ACC112 (cell line): ENCODE results near the gene NAALADL2.

Experiments used
- H2AFZ ChIP-seq: fragments of 200-600 bp; sonication (generic); one replicate; pipeline ENCODE4 v1.6.0; 2017; ENCODE audit warnings: antibody characterized with exemption, low read length; ENCODE audit not compliant: unreplicated experiment
- H3K27ac ChIP-seq: fragments of 200-600 bp; sonication (generic); 2 replicates; pipeline ENCODE4 v1.5.1; 2014; ENCODE audit warnings: low read depth, mild to moderate bottlenecking, antibody characterized with exemption, low read length, moderate library complexity
- H3K27me3 ChIP-seq: fragments of 200-600 bp; sonication (generic); 2 replicates; pipeline ENCODE4 v1.6.1; 2014; ENCODE audit warnings: mild to moderate bottlenecking, antibody characterized with exemption, low read length, moderate library complexity, mixed read lengths; ENCODE audit not compliant: insufficient read depth
- H3K36me3 ChIP-seq: fragments of 200-600 bp; sonication (generic); 2 replicates; pipeline ENCODE4 v1.6.1; 2016; ENCODE audit warnings: mild to moderate bottlenecking, antibody characterized with exemption, low read length, moderate library complexity, mixed read lengths; ENCODE audit not compliant: insufficient read depth
- H3K4me1 ChIP-seq: fragments of 200-600 bp; sonication (generic); one replicate; pipeline ENCODE4 v1.6.1; 2016; ENCODE audit warnings: low read length, mixed read lengths; ENCODE audit not compliant: insufficient read depth, unreplicated experiment, control insufficient read depth
- H3K4me3 ChIP-seq: fragments of 200-600 bp; sonication (generic); 2 replicates; pipeline ENCODE4 v1.5.1; 2014; ENCODE audit warnings: mild to moderate bottlenecking, low read depth, low read length
- H3K79me2 ChIP-seq: fragments of 200-600 bp; sonication (generic); one replicate; pipeline ENCODE4 v1.6.0; 2016; ENCODE audit warnings: low read length; ENCODE audit not compliant: control insufficient read depth, unreplicated experiment, insufficient read depth

The NAALADL2 gene

DNA sequence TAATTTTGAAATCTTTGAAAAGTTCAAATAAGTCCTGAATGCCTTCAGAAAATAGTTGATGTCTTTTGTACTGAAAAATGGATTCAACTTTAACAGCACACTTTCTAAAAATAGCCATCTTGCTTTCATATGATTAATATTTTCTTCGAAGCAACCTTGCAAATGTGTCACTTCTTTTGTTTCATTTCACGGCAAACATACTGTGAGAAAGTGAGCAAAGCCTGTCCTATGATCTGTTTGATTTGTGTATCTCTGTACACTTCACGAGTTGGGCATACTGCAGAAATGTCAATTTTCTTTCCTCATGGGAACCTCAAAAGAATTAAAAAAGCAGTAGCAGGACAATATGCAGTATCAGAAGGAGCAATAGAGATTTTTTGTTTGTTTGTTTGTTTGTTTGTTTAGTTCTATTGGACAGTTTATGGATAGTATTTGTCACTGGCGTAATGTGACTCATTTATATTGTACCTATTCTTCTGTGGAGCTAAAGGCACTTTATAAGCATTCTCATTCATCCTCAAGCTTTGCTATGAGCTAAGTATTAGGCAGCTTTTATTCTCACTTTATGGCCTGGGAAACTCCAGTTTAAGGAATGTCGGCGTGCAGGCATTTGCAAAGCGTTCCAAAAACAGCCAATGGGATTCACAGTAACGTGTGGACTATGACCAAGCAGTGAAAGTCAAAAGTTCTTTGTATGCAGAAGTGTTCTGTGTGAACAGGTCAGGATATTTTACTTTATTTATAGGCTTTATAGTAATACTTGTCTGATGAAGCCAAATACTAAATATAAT, 572.0 kb downstream of the NAALADL2 start:
- Histone ChIP-seq H3K4me1 (peaks cover 14% of the 10 kb centered on the region), H3K36me3 (no peaks in the 10 kb centered on the region), H2AFZ (no peak overlapping the region), H3K79me2 (no peaks in the 10 kb centered on the region), H3K4me3 (no peak overlapping the region), H3K27me3 (no peaks in the 10 kb centered on the region), H3K27ac (no peak overlapping the region)

DNA sequence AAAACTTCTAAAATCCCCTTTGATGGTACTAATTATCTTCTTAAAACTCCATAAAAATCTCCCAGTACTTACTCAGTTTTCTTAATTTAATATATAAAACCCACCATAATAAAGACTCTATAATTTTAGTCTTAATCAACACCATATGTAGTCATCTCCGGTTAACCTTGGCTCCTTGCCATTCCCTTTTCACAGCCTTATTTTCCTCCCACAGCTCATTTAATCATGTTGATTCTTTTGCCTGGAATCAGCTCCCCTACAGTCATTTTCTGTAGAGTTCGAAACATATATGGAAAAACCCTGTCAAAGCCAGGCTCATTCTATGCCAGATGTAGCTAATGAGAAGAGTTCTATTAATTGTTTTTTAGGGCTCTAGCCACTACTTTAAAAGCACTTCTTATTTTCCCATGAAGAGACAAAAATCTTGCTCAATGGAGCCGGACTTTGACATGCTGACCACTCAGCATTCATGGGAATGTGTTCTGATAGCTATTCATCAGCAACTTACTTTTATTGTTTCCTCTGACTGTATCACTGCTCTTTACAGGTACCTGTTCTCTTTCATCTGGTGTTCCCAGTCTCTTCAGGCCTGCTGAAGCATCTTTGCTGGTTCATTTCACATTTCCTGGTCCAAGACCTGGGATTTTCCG, 573.4 kb downstream of the NAALADL2 start:
- Histone ChIP-seq H3K4me3 (peak overlapping the region; percentile 14; the same call in 1 of the 2 replicates), H3K27me3 (no peaks in the 10 kb centered on the region), H3K27ac (peak overlapping the region; percentile 40), H2AFZ (peak overlapping the region; percentile 62), H3K36me3 (no peaks in the 10 kb centered on the region), H3K79me2 (no peaks in the 10 kb centered on the region), H3K4me1 (peaks cover 14% of the 10 kb centered on the region)

DNA sequence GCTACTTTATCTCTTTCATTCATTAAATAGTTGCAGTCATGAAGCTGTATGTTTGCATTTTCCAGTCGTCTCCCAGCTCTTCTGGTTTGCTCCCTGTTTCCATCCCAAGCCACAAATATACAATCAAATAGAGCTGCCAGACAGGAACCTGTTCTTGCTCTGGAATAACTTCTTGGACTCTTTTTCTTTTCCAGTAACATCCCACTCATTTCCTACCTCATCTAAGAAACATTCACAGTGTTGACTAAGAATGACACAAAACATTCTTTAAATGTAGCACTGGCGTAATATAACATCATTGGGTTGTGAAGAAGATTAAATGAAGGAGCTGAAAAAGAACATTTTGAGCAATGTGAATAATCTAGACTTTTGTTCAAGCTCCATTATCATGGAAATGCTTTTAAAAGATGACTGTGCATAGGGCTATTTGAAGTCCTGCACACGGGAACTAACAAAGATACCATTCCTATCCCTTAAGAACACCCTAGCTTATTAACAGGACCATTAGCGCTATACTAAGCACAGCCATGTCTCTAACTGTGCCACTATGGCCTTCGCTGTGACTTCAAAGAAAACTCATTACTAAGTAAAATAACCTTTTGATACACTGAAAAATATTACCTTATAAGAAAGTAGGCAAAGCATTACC, 574.0 kb downstream of the NAALADL2 start:
- peaks cover 14% of the 10 kb centered on the region for H3K4me1 ChIP-seq

DNA sequence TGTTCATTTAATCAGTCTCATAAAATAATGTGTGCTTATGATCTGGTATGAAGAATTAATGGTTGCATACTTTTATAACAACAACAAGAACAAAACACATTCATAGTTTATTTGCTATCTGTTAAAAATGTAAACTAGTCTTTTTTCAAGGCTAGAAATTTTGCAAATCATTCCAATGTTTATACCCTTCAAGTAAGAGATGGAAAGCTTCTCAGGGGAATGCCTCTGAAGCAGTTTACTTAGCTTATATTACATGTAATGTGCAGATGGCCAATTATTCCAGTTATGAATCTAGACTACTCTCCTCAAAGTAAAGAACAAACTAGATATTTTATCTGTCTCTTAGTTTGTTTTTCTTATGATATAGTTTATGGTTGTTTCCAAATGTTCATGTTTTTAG, 575.4 kb downstream of the NAALADL2 start:
- no peaks in the 10 kb centered on the region for H3K27me3 ChIP-seq
- H3K36me3 ChIP-seq, result no peaks in the 10 kb centered on the region
- no peaks in the 10 kb centered on the region for H3K79me2 ChIP-seq
- no peak overlapping the region for H2AFZ ChIP-seq
- peaks cover 14% of the 10 kb centered on the region for H3K4me1 ChIP-seq
- H3K27ac ChIP-seq, result no peak overlapping the region
- H3K4me3 ChIP-seq, result no peak overlapping the region

More for the DNA sequence above, 574.0 kb downstream of the NAALADL2 start:
- peak overlapping the region; percentile 40 for H3K27ac ChIP-seq
- H3K36me3 ChIP-seq, result no peaks in the 10 kb centered on the region
- peak overlapping the region; percentile 62 for H2AFZ ChIP-seq
- H3K4me3 ChIP-seq, result peak overlapping the region; percentile 14; the same call in 1 of the 2 replicates
- no peaks in the 10 kb centered on the region for H3K27me3 ChIP-seq
- no peaks in the 10 kb centered on the region for H3K79me2 ChIP-seq

DNA sequence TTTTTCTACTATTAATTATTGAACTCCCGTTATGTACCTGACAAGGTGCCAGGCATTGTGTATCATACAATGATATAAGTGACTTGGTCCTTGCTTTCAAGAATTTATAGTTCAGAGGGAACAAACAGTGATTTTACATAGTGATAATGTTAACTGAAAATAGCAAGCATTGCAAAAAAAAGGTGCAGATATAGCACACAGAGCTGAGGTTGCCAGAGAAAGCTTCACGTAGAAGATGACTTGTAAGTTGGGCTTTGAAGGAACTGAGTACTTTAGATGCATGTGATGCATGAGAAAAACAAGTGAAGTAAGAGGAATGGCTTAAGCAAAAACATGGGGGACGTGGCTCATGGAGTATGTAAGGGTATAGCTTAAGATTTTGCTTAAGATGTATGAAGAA, 584.5 kb downstream of the NAALADL2 start:
- H3K4me1 ChIP-seq, result no peaks in the 10 kb centered on the region
- no peaks in the 10 kb centered on the region for H3K36me3 ChIP-seq
- H3K79me2 ChIP-seq, result no peaks in the 10 kb centered on the region
- no peak overlapping the region for H3K4me3 ChIP-seq
- H3K27ac ChIP-seq, result no peak overlapping the region
- H3K27me3 ChIP-seq, result no peaks in the 10 kb centered on the region
- H2AFZ ChIP-seq, result no peak overlapping the region

DNA sequence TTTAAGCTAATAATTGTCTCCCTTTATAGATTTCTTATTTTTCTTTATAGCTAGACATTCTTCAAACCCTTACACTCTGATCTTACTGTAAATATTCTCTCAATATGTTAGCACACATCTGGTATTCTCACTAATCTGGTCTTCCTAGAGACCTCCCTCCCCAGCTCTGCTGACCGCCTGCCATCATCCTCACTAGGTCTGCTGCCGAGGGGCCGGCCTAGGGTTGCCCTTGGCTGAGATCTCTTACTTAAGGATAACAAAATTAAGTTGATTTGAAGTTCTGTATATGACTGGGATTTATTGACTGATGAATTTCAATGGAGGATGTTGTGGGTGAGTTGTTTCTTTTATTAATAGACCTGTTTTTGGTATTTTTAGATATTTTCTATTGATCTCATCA, 586.6 kb downstream of the NAALADL2 start:
- Histone ChIP-seq H3K27me3 (no peaks in the 10 kb centered on the region), H3K79me2 (no peaks in the 10 kb centered on the region), H3K27ac (no peak overlapping the region), H3K36me3 (no peaks in the 10 kb centered on the region), H3K4me1 (no peaks in the 10 kb centered on the region), H2AFZ (no peak overlapping the region), H3K4me3 (no peak overlapping the region)

DNA sequence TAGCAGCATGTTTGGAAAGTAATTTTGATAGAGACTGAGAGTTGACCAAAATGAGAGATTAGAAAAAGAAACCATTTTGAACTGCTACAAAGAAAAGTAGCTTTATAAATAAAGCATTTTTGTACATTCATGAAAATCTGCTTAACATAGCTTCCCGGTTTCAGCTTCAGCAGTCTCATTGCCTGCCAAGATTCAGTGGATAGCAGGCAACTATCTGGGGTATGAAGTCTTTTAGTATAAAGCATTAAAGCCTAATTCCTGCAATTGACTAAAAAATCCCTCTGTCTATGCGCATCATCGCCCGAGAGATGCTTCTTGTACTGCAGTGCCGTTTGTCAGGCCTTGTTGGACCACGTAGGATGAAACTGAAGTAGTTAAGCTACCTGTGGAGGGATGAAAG, 588.4 kb downstream of the NAALADL2 start:
- Histone ChIP-seq H2AFZ (no peak overlapping the region), H3K4me3 (no peak overlapping the region), H3K79me2 (no peaks in the 10 kb centered on the region), H3K27ac (no peak overlapping the region), H3K4me1 (no peaks in the 10 kb centered on the region), H3K27me3 (no peaks in the 10 kb centered on the region), H3K36me3 (no peaks in the 10 kb centered on the region)

DNA sequence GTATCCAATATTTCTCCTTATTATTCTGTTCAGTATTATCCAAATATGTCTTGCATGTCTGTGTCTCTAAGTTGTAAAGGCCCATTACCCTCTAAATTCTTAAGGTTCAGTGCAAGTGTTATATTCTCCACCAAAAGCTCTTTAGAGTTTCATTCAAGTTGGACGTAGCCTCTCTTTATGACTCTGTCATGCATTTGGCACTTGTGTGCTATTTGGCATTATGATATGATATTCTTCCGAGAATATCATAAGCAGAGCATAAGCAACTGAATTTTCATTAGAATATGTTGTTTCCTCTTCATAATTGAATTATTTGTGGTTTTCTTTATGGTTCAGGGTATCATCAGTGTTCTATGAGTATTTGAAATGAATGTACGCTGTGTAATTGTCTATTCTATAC, 594.2 kb downstream of the NAALADL2 start:
- H3K27me3 ChIP-seq, result no peaks in the 10 kb centered on the region
- peaks cover 14% of the 10 kb centered on the region for H3K4me1 ChIP-seq
- no peak overlapping the region for H3K27ac ChIP-seq
- no peaks in the 10 kb centered on the region for H3K36me3 ChIP-seq
- no peak overlapping the region for H2AFZ ChIP-seq
- H3K79me2 ChIP-seq, result no peaks in the 10 kb centered on the region
- no peak overlapping the region for H3K4me3 ChIP-seq

DNA sequence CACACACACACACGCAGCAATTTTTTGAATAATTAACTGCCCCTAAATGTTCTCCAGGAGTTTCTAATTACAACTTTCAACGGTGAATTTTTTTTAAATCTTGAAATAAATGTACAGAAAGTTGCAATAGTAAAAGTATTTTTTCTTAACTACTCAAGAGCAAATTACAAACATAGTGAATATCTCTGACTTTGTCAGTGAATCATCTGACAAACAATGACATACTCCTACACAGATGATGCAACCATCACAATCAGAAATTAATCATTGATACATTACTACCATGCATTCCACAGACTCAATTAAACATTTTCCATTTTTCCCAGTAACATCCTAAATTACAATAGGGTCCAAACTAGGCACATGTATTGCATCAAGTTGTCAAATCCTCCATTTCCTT, 597.3 kb downstream of the NAALADL2 start:
- Histone ChIP-seq H3K4me3 (no peak overlapping the region), H3K79me2 (no peaks in the 10 kb centered on the region), H3K27ac (no peak overlapping the region), H2AFZ (no peak overlapping the region), H3K36me3 (no peaks in the 10 kb centered on the region), H3K27me3 (no peaks in the 10 kb centered on the region), H3K4me1 (peaks cover 14% of the 10 kb centered on the region)

DNA sequence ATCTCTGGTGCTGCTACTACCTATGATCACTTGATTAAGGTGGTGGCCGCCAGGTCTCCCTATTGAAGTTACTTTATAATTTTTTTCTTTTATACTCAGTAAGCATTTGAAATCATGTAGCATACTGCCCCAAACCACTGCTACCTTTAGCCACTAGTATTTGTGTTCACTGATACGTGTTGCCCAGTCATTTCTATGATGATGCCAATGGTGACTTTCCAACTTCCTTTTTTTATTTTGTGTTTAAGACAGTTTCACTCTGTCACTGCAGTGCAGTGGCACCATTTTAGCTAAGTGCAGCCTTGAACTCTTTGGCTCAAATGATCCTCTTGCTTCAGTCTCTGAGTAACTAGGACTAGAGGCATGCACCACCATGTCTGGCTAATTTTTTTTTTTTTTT, 598.2 kb downstream of the NAALADL2 start:
- Histone ChIP-seq H3K4me1 (peaks cover 14% of the 10 kb centered on the region), H3K36me3 (no peaks in the 10 kb centered on the region), H3K4me3 (no peak overlapping the region), H3K79me2 (no peaks in the 10 kb centered on the region), H3K27ac (no peak overlapping the region), H3K27me3 (no peaks in the 10 kb centered on the region), H2AFZ (no peak overlapping the region)
